Subcutaneous abdominal adipose tissue (tissue), 5 donors: ENCODE results near the gene CYP24A1.

ENCODE experiments used
- H3K27ac ChIP-seq: one replicate; pipeline ENCODE4 v1.7.0; 2013; ENCODE audit warnings: low read depth, mild to moderate bottlenecking, inconsistent platforms, low read length, moderate library complexity
- H3K27me3 ChIP-seq, 5 donors: one replicate each; pipeline ENCODE4 v1.7.0; 2013; ENCODE audit warnings: low read length in 5 of 5, inconsistent platforms in 1 of 5; ENCODE audit not compliant: control insufficient read depth in 5 of 5, insufficient read depth in 4 of 5
- H3K36me3 ChIP-seq, 5 donors: one replicate each; pipeline ENCODE4 v1.7.0; 2013; ENCODE audit warnings: low read length in 5 of 5; ENCODE audit not compliant: control insufficient read depth in 5 of 5, insufficient read depth in 5 of 5
- H3K4me1 ChIP-seq, 5 donors: one replicate each; pipeline ENCODE4 v1.7.0; 2013; ENCODE audit warnings: low read length in 5 of 5, mild to moderate bottlenecking in 3 of 5, moderate library complexity in 1 of 5; ENCODE audit not compliant: control insufficient read depth in 5 of 5, insufficient read depth in 5 of 5
- H3K4me3 ChIP-seq, 5 donors: one replicate each; pipeline ENCODE4 v1.7.0; 2013; ENCODE audit warnings: low read length in 5 of 5, low read depth in 1 of 5
- H3K9ac ChIP-seq, 5 donors: one replicate each; pipeline ENCODE4 v1.7.0; 2013; ENCODE audit warnings: low read length in 5 of 5, mild to moderate bottlenecking in 4 of 5, moderate library complexity in 3 of 5
- H3K9me3 ChIP-seq, 5 donors: one replicate each; pipeline ENCODE4 v1.7.0; 2013; ENCODE audit warnings: low read length in 5 of 5; ENCODE audit not compliant: control insufficient read depth in 5 of 5
- donor health status: healthy.
- donor health status: healthy.
- donor health status: healthy.
- donor health status: healthy.
- donor health status: healthy.

Gene CYP24A1

GRCh38 chr20:54173653-54174456, at the start of gene CYP24A1:
TSS of gene CYP24A1 (minus strand) at chr20:54173986. CDS start at chr20:54173579, 407 bp downstream.
- Histone ChIP-seq H3K9me3 (no peaks in the 10 kb centered on the region), H3K4me1 (peaks cover 0 to 25% (median 23%) of the 10 kb centered on the region in 5 donors), H3K4me3 (peak within 1 kb of the TSS in 1 of 5 donors; percentile 4), H3K9ac (no peak within 1 kb of the TSS), H3K27me3 (peaks cover 30 to 57% (median 48%) of the 10 kb centered on the region in 5 donors), H3K36me3 (no peaks in the 10 kb centered on the region), H3K27ac (no peak within 1 kb of the TSS)

GRCh38 chr20:54223285-54223684, 49.5 kb upstream of the CYP24A1 start:
- Histone ChIP-seq H3K9ac (no peak overlapping the region), H3K27me3 (no peaks in the 10 kb centered on the region), H3K4me1 (peaks cover 3 to 23% (median 18%) of the 10 kb centered on the region in 5 donors), H3K4me3 (no peak overlapping the region), H3K27ac (no peak overlapping the region), H3K9me3 (no peaks in the 10 kb centered on the region), H3K36me3 (no peaks in the 10 kb centered on the region)

GRCh38 chr20:54221996-54222890, 48.5 kb upstream of the CYP24A1 start:
- no peaks in the 10 kb centered on the region for H3K9me3 ChIP-seq
- H3K27me3 ChIP-seq = no peaks in the 10 kb centered on the region
- H3K36me3 ChIP-seq = peaks cover 0 to 2% (median 1%) of the 10 kb centered on the region in 5 donors
- peaks cover 3 to 23% (median 18%) of the 10 kb centered on the region in 5 donors for H3K4me1 ChIP-seq
- H3K4me3 ChIP-seq = peak overlapping the region in 1 of 5 donors; percentile 13
- peak overlapping the region in 2 of 5 donors; percentile 5 to 21 for H3K9ac ChIP-seq
- no peak overlapping the region for H3K27ac ChIP-seq

- H3K27ac ChIP-seq = no peak overlapping the region
- H3K9ac ChIP-seq = no peak overlapping the region
- no peak overlapping the region for H3K4me3 ChIP-seq
- no peaks in the 10 kb centered on the region for H3K27me3 ChIP-seq
- H3K9me3 ChIP-seq = no peaks in the 10 kb centered on the region
- H3K4me1 ChIP-seq = peaks cover 3 to 23% (median 18%) of the 10 kb centered on the region in 5 donors
- H3K36me3 ChIP-seq = peaks cover 0 to 7% (median 4%) of the 10 kb centered on the region in 5 donors
These were observed 47.6 kb upstream of the CYP24A1 start for GRCh38 chr20:54221353-54221752.

- Histone ChIP-seq H3K4me3 (no peak overlapping the region), H3K9ac (no peak overlapping the region), H3K27ac (no peak overlapping the region), H3K9me3 (no peaks in the 10 kb centered on the region), H3K4me1 (peaks cover 3 to 23% (median 18%) of the 10 kb centered on the region in 5 donors), H3K27me3 (no peaks in the 10 kb centered on the region), H3K36me3 (peaks cover 1 to 11% (median 7%) of the 10 kb centered on the region in 5 donors)
These were observed 46.9 kb upstream of the CYP24A1 start for GRCh38 chr20:54220722-54221121.

GRCh38 chr20:54219751-54220426, 46.1 kb upstream of the CYP24A1 start:
- peaks cover 3 to 23% (median 18%) of the 10 kb centered on the region in 5 donors for H3K4me1 ChIP-seq
- H3K27me3 ChIP-seq = no peaks in the 10 kb centered on the region
- H3K9ac ChIP-seq = no peak overlapping the region
- H3K36me3 ChIP-seq = peaks cover 5 to 16% (median 12%) of the 10 kb centered on the region in 5 donors
- H3K9me3 ChIP-seq = no peaks in the 10 kb centered on the region
- H3K27ac ChIP-seq = no peak overlapping the region
- no peak overlapping the region for H3K4me3 ChIP-seq

- Histone ChIP-seq H3K36me3 (peaks cover 5 to 20% (median 14%) of the 10 kb centered on the region in 5 donors), H3K4me1 (peaks cover 1 to 26% (median 18%) of the 10 kb centered on the region in 5 donors), H3K9ac (no peak overlapping the region), H3K4me3 (no peak overlapping the region), H3K27me3 (no peaks in the 10 kb centered on the region), H3K9me3 (no peaks in the 10 kb centered on the region), H3K27ac (peak overlapping the region; percentile 9)
These were observed 44.7 kb upstream of the CYP24A1 start for GRCh38 chr20:54218470-54218869.

GRCh38 chr20:54217762-54218161, 44.0 kb upstream of the CYP24A1 start:
- Histone ChIP-seq H3K9ac (no peak overlapping the region), H3K36me3 (peaks cover 5 to 20% (median 14%) of the 10 kb centered on the region in 5 donors), H3K4me1 (peaks cover 0 to 26% (median 20%) of the 10 kb centered on the region in 5 donors), H3K9me3 (no peaks in the 10 kb centered on the region), H3K4me3 (no peak overlapping the region), H3K27ac (no peak overlapping the region), H3K27me3 (no peaks in the 10 kb centered on the region)

GRCh38 chr20:54215157-54215789, 41.5 kb upstream of the CYP24A1 start:
- Histone ChIP-seq H3K27me3 (no peaks in the 10 kb centered on the region), H3K4me3 (no peak overlapping the region), H3K9ac (no peak overlapping the region), H3K4me1 (peaks cover 0 to 9% (median 3%) of the 10 kb centered on the region in 5 donors), H3K36me3 (peaks cover 5 to 24% (median 14%) of the 10 kb centered on the region in 5 donors), H3K9me3 (no peaks in the 10 kb centered on the region), H3K27ac (no peak overlapping the region)
